Keratinocyte (primary cell): ENCODE measurements around the gene PNMA1. TPM values are rescaled to one million over a fixed set of nuclear protein-coding genes. Genes with fewer than 3 reads are reported as not detected.

Source experiments
- DNase-seq: peaks from one replicate; pipeline ENCODE4 v3.0.0-alpha.2; 2011; ENCODE audit warnings: low read depth, missing footprints, low spot score
- FAIRE-seq: peaks from 2 replicates; lab custom pipeline; 2011; peaks lifted over from hg19 to GRCh38; lab: Jason Lieb, UNC
- H2AFZ ChIP-seq: 2 replicates; pipeline ENCODE4 v1.6.0; 2012; ENCODE audit warnings: low read length, control low read depth, inconsistent platforms; ENCODE audit not compliant: control insufficient read depth
- H3K27ac ChIP-seq: 2 replicates; pipeline ENCODE4 v1.5.1; 2011; ENCODE audit warnings: low read length; ENCODE audit not compliant: control insufficient read depth, insufficient read depth
- H3K27me3 ChIP-seq: 3 replicates; pipeline ENCODE4 v1.6.0; 2011; ENCODE audit warnings: low read length; ENCODE audit not compliant: control insufficient read depth, insufficient read depth; ENCODE audit errors: extremely low read depth
- H3K36me3 ChIP-seq, 2 experiments: 2 replicates in 1 of 2; 3 replicates in 1 of 2; pipeline ENCODE4 v1.5.1; 2011; ENCODE audit warnings: low read length in 2 of 2, mild to moderate bottlenecking in 1 of 2; ENCODE audit not compliant: control insufficient read depth in 2 of 2, insufficient read depth in 2 of 2; ENCODE audit errors: extremely low read depth in 1 of 2
- H3K4me1 ChIP-seq: 3 replicates; pipeline ENCODE4 v1.5.1; 2011; ENCODE audit warnings: low read length; ENCODE audit not compliant: control insufficient read depth, insufficient read depth; ENCODE audit errors: extremely low read depth
- H3K4me2 ChIP-seq: 3 replicates; pipeline ENCODE4 v1.6.0; 2011; ENCODE audit warnings: low read depth, low read length; ENCODE audit not compliant: control insufficient read depth, insufficient read depth; ENCODE audit errors: extremely low read depth
- H3K4me3 ChIP-seq, 3 experiments: fragments of 200-600 bp in 1 of 3; sonication (generic) in 1 of 3; 2 replicates in 2 of 3; 3 replicates in 1 of 3; pipeline ENCODE4 v1.5.1; 2011 to 2016; ENCODE audit warnings: low read length in 3 of 3, mild to moderate bottlenecking in 3 of 3, control low read depth in 2 of 3, inconsistent platforms in 1 of 3, low read depth in 1 of 3, mixed read lengths in 1 of 3, mixed run types in 1 of 3, moderate library complexity in 1 of 3; ENCODE audit not compliant: control insufficient read depth in 2 of 3, insufficient read depth in 2 of 3; ENCODE audit errors: extremely low read depth in 1 of 3
- H3K79me2 ChIP-seq: 2 replicates; pipeline ENCODE4 v1.6.0; 2012; ENCODE audit warnings: low read length; ENCODE audit not compliant: control insufficient read depth, insufficient read depth
- H3K9ac ChIP-seq: 3 replicates; pipeline ENCODE4 v1.6.0; 2011; ENCODE audit warnings: low read length; ENCODE audit not compliant: control insufficient read depth, insufficient read depth; ENCODE audit errors: extremely low read depth
- H3K9me1 ChIP-seq: 3 replicates; pipeline ENCODE4 v1.6.0; 2011; ENCODE audit warnings: low read length; ENCODE audit not compliant: control insufficient read depth, insufficient read depth; ENCODE audit errors: extremely low read depth
- H3K9me3 ChIP-seq: 2 replicates; pipeline ENCODE4 v1.5.1; 2012; ENCODE audit warnings: low read depth, low read length; ENCODE audit not compliant: control insufficient read depth
- H4K20me1 ChIP-seq: 3 replicates; pipeline ENCODE4 v1.6.0; 2011; ENCODE audit warnings: low read length; ENCODE audit not compliant: control insufficient read depth, insufficient read depth; ENCODE audit errors: extremely low read depth
- CTCF ChIP-seq, 3 experiments: IDR thresholded peaks in 1 of 3; conservative IDR thresholded peaks in 1 of 3; optimal IDR thresholded peaks in 1 of 3; 2 replicates in 2 of 3; 3 replicates in 1 of 3; pipeline versions ENCODE3 to v1.5.1; 2011; ENCODE audit warnings: low read length in 3 of 3, mild to moderate bottlenecking in 3 of 3, moderate library complexity in 2 of 3, control low read depth in 1 of 3, inconsistent platforms in 1 of 3; ENCODE audit not compliant: insufficient read depth in 2 of 3; ENCODE audit errors: extremely low read depth in 1 of 3
- EZH2 ChIP-seq: IDR thresholded peaks from one replicate; pipeline ENCODE4 v1.6.1; 2012; ENCODE audit warnings: inconsistent platforms, mild to moderate bottlenecking, low read length, moderate library complexity
- dilution Hi-C: fragments of 300-500 bp; cut with MboI; formaldehyde crosslinking; loops from one replicate; pipeline ENCODE4 v1.7.0; 2020; ENCODE audit warnings: low sequenced_read_pairs; ENCODE audit not compliant: extremely low pct_ligation_motif_present
- polyA plus RNA-seq, 5 experiments: library from polyadenylated mRNA; depleted of rRNA in 3 of 5; stranded (reverse) in 3 of 5; stranded (forward) in 1 of 5; unstranded in 1 of 5; fragments of >200 nt; gene quantifications; 1 replicate in 1 of 5; 2 replicates in 3 of 5; 3 replicates in 1 of 5; pipeline versions ENCODE4 v1.2.1 to v1.2.3, GENCODE V29; 2011 to 2012; ENCODE audit warnings: missing spikeins in 2 of 5, low read depth in 1 of 5, low replicate concordance in 1 of 5

The PNMA1 gene
- polyA plus RNA-seq, 1 donor (not counting 4 experiments of a cell fraction or from before 2014, with no cell fraction given): 8.2 TPM

- DNase-seq (no peak), FAIRE-seq (no peak)
- peak overlapping the region; percentile 96 for H3K9ac ChIP-seq
- no peak overlapping the region for H2AFZ ChIP-seq
- no peaks in the 10 kb centered on the region for H3K9me3 ChIP-seq
- dilution Hi-C loops: no loop called here
- peaks cover 2% of the 10 kb centered on the region for H3K9me1 ChIP-seq
- no peaks in the 10 kb centered on the region for H4K20me1 ChIP-seq
- no peak for TF ChIP-seq CTCF (optimal IDR thresholded peaks at IDR 0.05 in 1 of 3, IDR thresholded peaks at IDR 0.05 in 1 of 3, conservative IDR thresholded peaks at IDR 0.05 in 1 of 3; ENCODE audit: extremely low read depth in 1 of 3, insufficient read depth in 2 of 3, low read length in 3 of 3)
- TF ChIP-seq EZH2: no peak
- no peaks in the 10 kb centered on the region for H3K27me3 ChIP-seq
- peak overlapping the region; percentile 98 for H3K27ac ChIP-seq
- H3K36me3 ChIP-seq: peaks cover 0 to 2% of the 10 kb centered on the region in 2 experiments
- H3K79me2 ChIP-seq: peaks cover 64% of the 10 kb centered on the region
- H3K4me1 ChIP-seq: peaks cover 63% of the 10 kb centered on the region
- peak overlapping the region; percentile 100 for H3K4me2 ChIP-seq
- H3K4me3 ChIP-seq: peak overlapping the region; percentile 76 to 89 (median 88)
Measured at GRCh38 chr14:73759183-73759713, 45.1 kb upstream of the PNMA1 start.

GRCh38 chr14:73758392-73759182 is 44.4 kb upstream of the PNMA1 start:
- DNase-seq (no peak), FAIRE-seq (no peak)
- Histone ChIP-seq H3K27ac (peak overlapping the region; percentile 98), H4K20me1 (no peaks in the 10 kb centered on the region), H3K27me3 (no peaks in the 10 kb centered on the region), H3K4me3 (peak overlapping the region; percentile 76 to 89 (median 88)), H3K79me2 (peaks cover 71% of the 10 kb centered on the region), H2AFZ (no peak overlapping the region), H3K9me3 (no peaks in the 10 kb centered on the region), H3K4me1 (peaks cover 69% of the 10 kb centered on the region), H3K36me3 (peaks cover 0 to 7% of the 10 kb centered on the region in 2 experiments), H3K4me2 (peak overlapping the region; percentile 100), H3K9me1 (peaks cover 2% of the 10 kb centered on the region), H3K9ac (peak overlapping the region; percentile 96)
- dilution Hi-C loops: no loop called here
- TF ChIP-seq EZH2 (no peak), CTCF (optimal IDR thresholded peaks at IDR 0.05 in 1 of 3, IDR thresholded peaks at IDR 0.05 in 1 of 3, conservative IDR thresholded peaks at IDR 0.05 in 1 of 3; ENCODE audit: extremely low read depth in 1 of 3, insufficient read depth in 2 of 3, low read length in 3 of 3) (peak in 2 of 3 experiments; percentile 69 to 88)
